Gastroesophageal sphincter (tissue), 3 donors: ENCODE results near the gene FNDC4.

Experiments
- CTCF ChIP-seq, 4 experiments: fragments of 200-600 bp in 2 of 4; fragments of 450-650 bp in 2 of 4; sonication (generic) in 1 of 4; IDR thresholded peaks; one replicate each; pipeline ENCODE4 v1.5.1; 2017 to 2019; ENCODE audit warnings: antibody characterized with exemption in 4 of 4, mild to moderate bottlenecking in 2 of 4, moderate library complexity in 2 of 4
- POLR2A ChIP-seq, 2 donors: fragments of 450-650 bp; IDR thresholded peaks; one replicate each; pipeline ENCODE4 v1.6.1; 2017; ENCODE audit warnings: antibody characterized with exemption in 2 of 2, mild to moderate bottlenecking in 2 of 2, moderate library complexity in 1 of 2

- TF ChIP-seq CTCF (IDR thresholded peaks at IDR 0.05) (no peak), POLR2A (IDR thresholded peaks at IDR 0.05) (no peak)
Measured at GRCh38 chr2:27522400-27522945, 27.5 kb upstream of the FNDC4 start.
